ENCODE data around the gene OR4Q2.
"Not testable (repeated sequence)": the region's sequence is repeated elsewhere in the genome, so short reads cannot be mapped to it uniquely, and the experiment has no call there.

OR4Q2 gene

GRCh38 chr14:20001863-20002262, at the start of gene OR4Q2:
TSS of gene OR4Q2 (plus strand) at chr14:20002163.
- no peak for DNase-seq

- DNase-seq, result not testable (repeated sequence)
Observed at GRCh38 chr14:19969735-19970134, 32.2 kb upstream of the OR4Q2 start.

- DNase-seq, result no peak
Observed at GRCh38 chr14:19974844-19975243, 27.1 kb upstream of the OR4Q2 start.

- DNase-seq, result no peak
Observed at GRCh38 chr14:19975291-19975690, 26.7 kb upstream of the OR4Q2 start, which contains the start of gene OR4K15. TSS of gene OR4K15 (plus strand) at chr14:19975591. CDS start at chr14:19975591, 0 bp downstream.

DNA sequence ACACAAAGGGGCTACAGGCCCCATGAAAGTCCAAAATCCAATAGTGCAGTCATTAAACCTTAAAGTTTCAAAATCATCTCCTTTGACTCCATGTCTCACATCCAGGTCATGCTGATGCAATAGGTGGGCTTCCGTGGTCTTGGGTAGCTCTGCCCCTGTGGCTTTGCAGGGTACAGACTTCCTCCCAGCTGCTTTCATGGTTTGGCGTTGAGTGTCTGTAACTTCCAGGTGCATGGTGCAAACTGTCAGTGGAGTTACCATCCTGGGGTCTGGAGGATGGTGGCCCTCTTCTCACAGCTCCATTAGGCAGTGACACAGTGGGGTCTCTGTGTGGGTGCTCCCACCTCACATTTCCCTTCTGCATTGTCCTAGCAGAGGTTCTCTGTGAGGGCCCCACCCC, 8.5 kb upstream of the OR4Q2 start:
- DNase-seq, result no peak

DNA sequence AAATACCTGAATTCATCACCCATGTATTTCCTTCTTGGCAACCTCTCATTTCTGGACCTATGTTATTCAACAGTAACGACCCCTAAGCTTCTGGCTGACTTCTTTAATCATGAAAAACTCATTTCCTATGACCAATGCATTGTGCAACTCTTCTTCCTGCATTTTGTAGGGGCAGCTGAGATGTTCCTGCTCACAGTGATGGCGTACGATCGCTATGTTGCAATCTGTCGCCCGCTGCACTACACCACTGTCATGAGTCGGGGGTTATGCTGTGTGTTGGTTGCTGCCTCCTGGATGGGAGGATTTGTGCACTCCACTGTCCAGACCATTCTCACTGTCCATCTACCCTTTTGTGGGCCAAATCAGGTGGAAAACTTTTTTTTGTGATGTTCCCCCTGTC, 356 bp downstream of the OR4Q2 start:
- DNase-seq, result no peak

GRCh38 chr14:20008156-20008555, 6.2 kb downstream of the OR4Q2 start:
- no peak for DNase-seq

DNA sequence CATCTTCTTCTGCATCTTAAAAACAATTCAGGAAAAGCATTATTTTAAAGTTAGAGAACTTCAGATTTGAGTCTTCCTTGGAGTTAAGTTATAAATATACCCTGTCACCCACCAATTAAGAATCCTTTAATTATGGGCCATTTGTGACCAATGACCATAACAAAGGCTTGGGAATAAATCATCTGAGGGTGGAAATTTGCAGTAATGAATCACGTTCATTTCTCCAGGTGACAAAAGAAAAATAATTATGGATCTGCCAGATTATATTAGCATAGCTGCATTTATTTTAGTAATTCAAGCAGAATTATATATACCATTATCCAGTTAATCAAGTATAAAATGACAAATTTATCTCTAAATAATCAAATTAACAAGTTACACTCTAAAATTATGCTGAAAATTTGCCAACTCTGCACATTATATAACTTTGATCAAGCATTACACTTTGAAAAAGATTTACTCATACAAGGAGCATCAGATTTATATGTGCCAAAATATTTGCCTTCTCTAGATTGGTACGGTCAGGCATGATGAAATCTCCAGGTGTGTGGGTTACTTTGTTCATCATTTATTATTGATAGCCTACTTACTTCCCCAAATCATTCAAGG, 17.4 kb downstream of the OR4Q2 start, which contains the start of gene OR4K14:
Gene OR4K14 (minus strand): TSS at position 51 of the 609 bp plus-strand sequence. CDS start 4,114 bp downstream, outside the sequence.
- no peak for DNase-seq

DNA sequence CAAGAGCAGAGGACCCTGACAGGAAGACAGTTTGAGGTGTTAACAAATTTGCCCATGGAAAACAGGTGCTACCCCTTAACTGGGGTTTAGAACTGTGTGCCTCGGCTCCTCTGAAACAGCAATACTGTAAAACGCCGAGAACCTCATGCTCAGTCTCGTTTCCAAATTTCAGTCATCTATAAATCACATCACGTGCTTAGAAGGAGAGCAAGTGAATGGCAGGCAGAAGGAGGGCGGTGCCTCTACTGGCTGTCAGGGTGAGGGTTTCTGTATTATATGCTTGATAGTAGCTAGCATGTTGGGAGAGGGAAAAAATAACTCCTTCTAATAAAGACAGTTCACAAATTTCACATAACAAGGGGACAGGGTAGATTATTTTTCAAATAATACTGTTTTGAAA, 29.1 kb downstream of the OR4Q2 start:
- DNase-seq, result no peak

DNA sequence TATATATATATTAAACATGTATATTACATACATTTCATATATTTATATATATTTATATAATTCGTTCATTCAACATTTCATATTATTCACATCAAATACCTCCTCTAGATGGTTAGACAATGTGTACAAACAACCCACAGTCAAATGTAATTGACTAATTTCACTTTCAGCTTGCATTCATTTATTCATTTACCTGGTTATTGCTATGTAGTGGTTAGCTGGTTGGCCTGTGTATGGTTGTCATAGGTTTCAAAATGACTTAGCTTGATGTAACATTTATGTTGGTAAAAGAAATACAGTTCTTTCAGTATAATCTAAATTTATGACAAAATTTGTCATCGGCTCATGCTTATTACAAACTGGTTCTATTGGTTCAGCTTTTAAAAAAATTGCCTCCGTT, 33.5 kb downstream of the OR4Q2 start:
- no peak for DNase-seq

DNA sequence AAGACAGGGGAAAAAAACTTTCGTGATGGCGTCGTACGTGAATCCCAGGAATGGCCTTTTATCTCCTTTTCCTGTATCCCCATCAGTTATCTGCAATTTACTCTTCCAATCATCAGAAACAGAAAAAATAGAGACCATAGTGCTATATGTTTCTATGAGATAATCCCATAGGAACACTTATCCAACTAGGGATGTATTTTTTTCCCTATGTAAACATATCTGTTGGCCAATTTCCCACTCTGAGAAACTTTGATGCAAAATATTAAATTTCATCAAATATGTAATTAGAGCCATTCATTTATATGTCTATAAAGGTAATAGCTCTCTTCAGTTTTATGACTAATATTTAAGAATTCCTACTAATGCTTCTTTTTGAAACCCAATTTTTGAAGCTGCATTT, 34.0 kb downstream of the OR4Q2 start, which contains the start of gene OR4K13:
Gene OR4K13 (minus strand): TSS at position 101 of the 400 bp plus-strand sequence. CDS start 1,280 bp downstream, outside the sequence.
- no peak for DNase-seq

DNA sequence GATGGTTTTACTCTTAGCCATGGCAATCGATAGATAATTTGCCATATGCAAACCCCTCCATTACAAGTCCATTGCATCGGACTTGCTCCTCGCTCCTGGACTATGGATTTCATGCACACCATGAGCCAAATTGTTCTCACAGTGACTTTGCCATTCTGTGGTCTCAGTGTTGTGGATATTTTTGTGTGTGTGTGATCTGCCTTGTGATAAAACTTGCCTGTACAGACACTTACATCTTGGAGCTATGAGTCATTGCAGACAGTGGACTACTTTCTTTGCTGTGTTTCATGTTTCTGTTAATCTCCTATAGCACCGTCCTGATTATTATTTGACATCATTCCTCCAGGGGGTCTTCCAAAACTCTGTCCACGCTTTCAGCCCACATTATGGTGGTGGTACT, 42.3 kb downstream of the OR4Q2 start:
- DNase-seq, result no peak

GRCh38 chr14:20048202-20048601, 46.2 kb downstream of the OR4Q2 start:
- DNase-seq, result no peak
